SK-N-SH treated with all-trans-retinoic acid at 6 μM for 48 hours (cell line): ENCODE data around the gene MYO15B.

Experiments used
- ATAC-seq: fragments of 200-7000 bp; cut with Tn5 transposase; 3 replicates; pipeline ENCODE4 v1.9.1; 2020; ENCODE audit warnings: mild to moderate bottlenecking, moderate library complexity
- ARNTL ChIP-seq: fragments of 450-650 bp; formaldehyde crosslinking; IDR thresholded peaks from 2 replicates; pipeline ENCODE4 v1.5.0; 2020; ENCODE audit warnings: low read depth, mild to moderate bottlenecking, moderate library complexity, borderline replicate concordance
- BACH2 ChIP-seq: fragments of 250-450 bp; sonication (Bioruptor Pico); IDR thresholded peaks from 2 replicates; pipeline ENCODE4 v1.9.0; 2021; ENCODE audit warnings: mild to moderate bottlenecking, borderline replicate concordance
- CSDC2 ChIP-seq: fragments of 250-450 bp; sonication (Bioruptor Pico); IDR thresholded peaks from 2 replicates; pipeline ENCODE4 v1.5.0; 2020; ENCODE audit warnings: mild to moderate bottlenecking, moderate library complexity
- CSRNP3 ChIP-seq: fragments of 250-450 bp; sonication (Bioruptor Pico); IDR thresholded peaks from 2 replicates; pipeline ENCODE4 v1.5.1; 2021; ENCODE audit warnings: mild to moderate bottlenecking, moderate library complexity
- ESRRG ChIP-seq: fragments of 250-450 bp; sonication (Bioruptor Pico); IDR thresholded peaks from 2 replicates; pipeline ENCODE4 v1.6.1; 2021; ENCODE audit warnings: mild to moderate bottlenecking
- GLIS3 ChIP-seq: fragments of 250-450 bp; sonication (Bioruptor Pico); IDR thresholded peaks from 2 replicates; pipeline ENCODE4 v1.5.0; 2020; ENCODE audit warnings: mild to moderate bottlenecking, moderate library complexity
- ISL1 ChIP-seq: fragments of 250-450 bp; sonication (Bioruptor Pico); IDR thresholded peaks from 2 replicates; pipeline ENCODE4 v2.1.2; 2022; ENCODE audit warnings: mild to moderate bottlenecking, moderate library complexity
- OSR1 ChIP-seq: fragments of 250-450 bp; sonication (Bioruptor Pico); IDR thresholded peaks from 2 replicates; pipeline ENCODE4 v1.8.0; 2022; ENCODE audit warnings: moderate library complexity, mild to moderate bottlenecking, inconsistent platforms
- PPARA ChIP-seq: fragments of 250-450 bp; sonication (Bioruptor Pico); IDR thresholded peaks from 2 replicates; pipeline ENCODE4 v1.5.0; 2020; ENCODE audit warnings: mild to moderate bottlenecking, borderline replicate concordance
- RARB ChIP-seq: fragments of 250-450 bp; sonication (Bioruptor Pico); IDR thresholded peaks from 2 replicates; pipeline ENCODE4 v1.8.0; 2021; ENCODE audit warnings: mild to moderate bottlenecking, moderate library complexity
- SNAI2 ChIP-seq: fragments of 250-450 bp; sonication (Bioruptor Pico); IDR thresholded peaks from 2 replicates; pipeline ENCODE4 v1.5.0; 2020; ENCODE audit warnings: mild to moderate bottlenecking, moderate library complexity
- TCF4 ChIP-seq: fragments of 250-450 bp; sonication (Bioruptor Pico); IDR thresholded peaks from 2 replicates; pipeline ENCODE4 v1.8.0; 2021; ENCODE audit warnings: mild to moderate bottlenecking, moderate library complexity, borderline replicate concordance
- TOX ChIP-seq: fragments of 250-450 bp; sonication (Bioruptor Pico); IDR thresholded peaks from 2 replicates; pipeline ENCODE4 v1.8.0; 2021; ENCODE audit warnings: mild to moderate bottlenecking, moderate library complexity, borderline replicate concordance
- TSHZ2 ChIP-seq: fragments of 250-450 bp; sonication (Bioruptor Pico); IDR thresholded peaks from 2 replicates; pipeline ENCODE4 v1.5.0; 2020; ENCODE audit warnings: mild to moderate bottlenecking, moderate library complexity
- ZC3H10 ChIP-seq: fragments of 250-450 bp; sonication (Bioruptor Pico); IDR thresholded peaks from 2 replicates; pipeline ENCODE4 v1.5.1; 2021; ENCODE audit warnings: mild to moderate bottlenecking, moderate library complexity
- ZFP3 ChIP-seq: fragments of 250-450 bp; sonication (Bioruptor Pico); IDR thresholded peaks from 2 replicates; pipeline ENCODE4 v1.5.0; 2020; ENCODE audit warnings: mild to moderate bottlenecking, moderate library complexity
- ZFP30 ChIP-seq: fragments of 450-650 bp; formaldehyde crosslinking; IDR thresholded peaks from 2 replicates; pipeline ENCODE4 v1.5.0; 2022; ENCODE audit warnings: mild to moderate bottlenecking, moderate library complexity
- ZNF565 ChIP-seq: fragments of 450-650 bp; formaldehyde crosslinking; conservative IDR thresholded peaks from 2 replicates; pipeline ENCODE4 v1.5.0; 2020; ENCODE audit warnings: low read depth, mild to moderate bottlenecking, moderate library complexity
- ZNF70 ChIP-seq: fragments of 450-650 bp; formaldehyde crosslinking; IDR thresholded peaks from 2 replicates; pipeline ENCODE4 v1.5.0; 2020; ENCODE audit warnings: mild to moderate bottlenecking, moderate library complexity
- ZNF8 ChIP-seq: fragments of 450-650 bp; formaldehyde crosslinking; IDR thresholded peaks from 2 replicates; pipeline ENCODE4 v1.5.0; 2020; ENCODE audit warnings: mild to moderate bottlenecking, moderate library complexity
- TF ChIP-seq, protein P1 (sequence below): fragments of 250-450 bp; sonication (Bioruptor Pico); IDR thresholded peaks from 2 replicates; pipeline ENCODE4 v1.8.0; 2021; ENCODE audit warnings: low read depth, mild to moderate bottlenecking, moderate library complexity, borderline replicate concordance
- TF ChIP-seq, protein P2 (sequence below): fragments of 250-450 bp; sonication (Bioruptor Pico); IDR thresholded peaks from 2 replicates; pipeline ENCODE4 v1.8.0; 2020; ENCODE audit warnings: mild to moderate bottlenecking, moderate library complexity, borderline replicate concordance

MYO15B gene

GRCh38 chr17:75601057-75601987 lies 13.7 kb downstream of the MYO15B start:
- TF ChIP-seq, protein P1, sequence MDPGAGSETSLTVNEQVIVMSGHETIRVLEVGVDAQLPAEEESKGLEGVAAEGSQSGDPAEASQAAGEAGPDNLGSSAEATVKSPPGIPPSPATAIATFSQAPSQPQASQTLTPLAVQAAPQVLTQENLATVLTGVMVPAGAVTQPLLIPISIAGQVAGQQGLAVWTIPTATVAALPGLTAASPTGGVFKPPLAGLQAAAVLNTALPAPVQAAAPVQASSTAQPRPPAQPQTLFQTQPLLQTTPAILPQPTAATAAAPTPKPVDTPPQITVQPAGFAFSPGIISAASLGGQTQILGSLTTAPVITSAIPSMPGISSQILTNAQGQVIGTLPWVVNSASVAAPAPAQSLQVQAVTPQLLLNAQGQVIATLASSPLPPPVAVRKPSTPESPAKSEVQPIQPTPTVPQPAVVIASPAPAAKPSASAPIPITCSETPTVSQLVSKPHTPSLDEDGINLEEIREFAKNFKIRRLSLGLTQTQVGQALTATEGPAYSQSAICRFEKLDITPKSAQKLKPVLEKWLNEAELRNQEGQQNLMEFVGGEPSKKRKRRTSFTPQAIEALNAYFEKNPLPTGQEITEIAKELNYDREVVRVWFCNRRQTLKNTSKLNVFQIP (CRISPR knock-in tag): no peak
- TF ChIP-seq ZNF565 (CRISPR knock-in tag) (no peak), ZFP3 (CRISPR knock-in tag) (no peak), ARNTL (CRISPR knock-in tag) (no peak), SNAI2 (CRISPR knock-in tag) (no peak), PPARA (CRISPR knock-in tag) (no peak), GLIS3 (CRISPR knock-in tag) (no peak), ESRRG (no peak), OSR1 (CRISPR knock-in tag) (no peak), ZC3H10 (no peak), TCF4 (CRISPR knock-in tag) (no peak), CSRNP3 (CRISPR knock-in tag) (no peak), CSDC2 (CRISPR knock-in tag) (no peak)
- TF ChIP-seq, protein P2, sequence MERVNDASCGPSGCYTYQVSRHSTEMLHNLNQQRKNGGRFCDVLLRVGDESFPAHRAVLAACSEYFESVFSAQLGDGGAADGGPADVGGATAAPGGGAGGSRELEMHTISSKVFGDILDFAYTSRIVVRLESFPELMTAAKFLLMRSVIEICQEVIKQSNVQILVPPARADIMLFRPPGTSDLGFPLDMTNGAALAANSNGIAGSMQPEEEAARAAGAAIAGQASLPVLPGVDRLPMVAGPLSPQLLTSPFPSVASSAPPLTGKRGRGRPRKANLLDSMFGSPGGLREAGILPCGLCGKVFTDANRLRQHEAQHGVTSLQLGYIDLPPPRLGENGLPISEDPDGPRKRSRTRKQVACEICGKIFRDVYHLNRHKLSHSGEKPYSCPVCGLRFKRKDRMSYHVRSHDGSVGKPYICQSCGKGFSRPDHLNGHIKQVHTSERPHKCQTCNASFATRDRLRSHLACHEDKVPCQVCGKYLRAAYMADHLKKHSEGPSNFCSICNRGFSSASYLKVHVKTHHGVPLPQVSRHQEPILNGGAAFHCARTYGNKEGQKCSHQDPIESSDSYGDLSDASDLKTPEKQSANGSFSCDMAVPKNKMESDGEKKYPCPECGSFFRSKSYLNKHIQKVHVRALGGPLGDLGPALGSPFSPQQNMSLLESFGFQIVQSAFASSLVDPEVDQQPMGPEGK (CRISPR knock-in tag): no peak
- TF ChIP-seq, all 23 proteins: peak for 0
- ATAC-seq: peak; percentile 81

DNA sequence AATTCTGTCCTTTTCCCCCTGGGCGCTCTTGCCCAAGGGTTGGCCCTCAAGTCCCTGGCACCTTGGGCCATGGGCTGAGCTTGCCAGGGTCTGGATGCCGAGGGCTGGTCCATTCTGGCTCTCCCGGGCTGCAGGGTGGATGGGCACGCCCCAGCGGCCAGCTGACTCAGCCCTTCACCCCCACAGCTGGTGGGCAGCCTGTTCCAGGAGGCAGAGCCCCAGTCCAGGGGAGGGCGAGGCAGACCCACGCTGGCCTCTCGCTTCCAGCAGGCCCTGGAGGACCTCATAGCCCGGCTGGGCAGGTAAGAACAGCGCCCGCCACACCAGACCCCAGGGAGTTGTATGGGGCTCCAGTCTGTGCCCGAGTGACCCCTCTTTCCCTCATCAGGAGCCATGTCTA lies 15.0 kb downstream of the MYO15B start:
- TF ChIP-seq ZNF565 (CRISPR knock-in tag): no peak
- TF ChIP-seq CSRNP3 (CRISPR knock-in tag): no peak
- TF ChIP-seq TOX (CRISPR knock-in tag): no peak
- TF ChIP-seq CSDC2 (CRISPR knock-in tag): no peak
- TF ChIP-seq OSR1 (CRISPR knock-in tag): no peak
- no peak for TF ChIP-seq SNAI2 (CRISPR knock-in tag)
- no peak for TF ChIP-seq ZNF70 (CRISPR knock-in tag)
- no peak for TF ChIP-seq TSHZ2 (CRISPR knock-in tag)
- TF ChIP-seq ZFP30 (CRISPR knock-in tag): no peak
- no peak for TF ChIP-seq TCF4 (CRISPR knock-in tag)
- TF ChIP-seq ZNF8 (CRISPR knock-in tag): no peak
- TF ChIP-seq ARNTL (CRISPR knock-in tag): no peak
- no peak for TF ChIP-seq ZC3H10
- TF ChIP-seq ZFP3 (CRISPR knock-in tag): no peak
- TF ChIP-seq, protein P1 (CRISPR knock-in tag): no peak
- no peak for TF ChIP-seq RARB (CRISPR knock-in tag)
- TF ChIP-seq ISL1 (CRISPR knock-in tag): no peak
- TF ChIP-seq BACH2: no peak
- ATAC-seq: peak; percentile 7
